ENCODE results near the gene AKNA.

AKNA gene

DNA sequence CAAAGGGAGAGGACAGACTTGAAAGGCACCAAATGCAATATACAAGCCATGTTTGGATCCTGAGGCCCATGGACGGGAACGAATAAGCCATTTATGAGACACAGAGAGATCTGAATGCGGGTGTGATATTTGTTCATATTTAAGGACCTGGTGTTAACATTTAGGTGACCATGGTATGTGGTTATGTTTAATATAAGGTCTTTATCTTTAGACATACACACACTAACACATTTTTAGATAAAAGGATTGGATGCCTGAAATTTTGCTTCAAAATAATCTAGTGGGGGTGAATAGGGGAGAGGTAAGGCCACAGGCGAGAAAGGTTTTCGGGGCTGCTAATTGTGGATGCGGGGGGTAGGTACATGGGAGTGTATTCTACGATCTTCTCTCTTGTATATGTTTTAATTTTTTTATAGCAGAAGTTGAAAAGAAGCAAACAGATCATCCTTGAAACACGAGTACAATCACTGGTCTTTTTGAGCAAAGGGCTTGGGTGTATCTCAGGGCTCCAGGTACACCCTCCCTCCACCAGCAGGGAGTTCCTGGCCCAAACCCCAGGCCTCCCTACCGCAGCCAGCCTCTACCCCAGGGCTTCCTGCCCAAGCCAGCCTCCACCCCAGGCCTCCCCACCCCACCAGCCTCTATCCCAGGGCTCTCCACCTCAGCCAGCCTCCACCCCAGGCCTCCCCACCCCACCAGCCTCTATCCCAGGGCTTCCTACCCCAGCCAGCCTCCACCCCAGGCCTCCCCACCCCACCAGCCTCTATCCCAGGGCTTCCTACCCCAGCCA is 12.2 kb downstream of the AKNA start:
- Histone ChIP-seq H3K4me3 (ENCODE audit: extremely low read depth, insufficient read depth, low read length, poor library complexity, severe bottlenecking) (no peak overlapping the region), H3K36me3 (ENCODE audit: control insufficient read depth, insufficient read depth, low read length) (peaks cover 47% of the 10 kb centered on the region), H3K4me1 (ENCODE audit: control insufficient read depth, insufficient read depth, low read length, poor library complexity, severe bottlenecking) (peaks cover 21% of the 10 kb centered on the region), H3K27ac (ENCODE audit: low read depth, low read length, severe bottlenecking) (no peak overlapping the region), H3K9me3 (ENCODE audit: control insufficient read depth, low read length) (no peaks in the 10 kb centered on the region)
- WGBS, 2 experiments (ENCODE audit: insufficient coverage in 2 of 2), result 89 to 99% methylated on average over 6 to 7 of the region's 9 CpGs

DNA sequence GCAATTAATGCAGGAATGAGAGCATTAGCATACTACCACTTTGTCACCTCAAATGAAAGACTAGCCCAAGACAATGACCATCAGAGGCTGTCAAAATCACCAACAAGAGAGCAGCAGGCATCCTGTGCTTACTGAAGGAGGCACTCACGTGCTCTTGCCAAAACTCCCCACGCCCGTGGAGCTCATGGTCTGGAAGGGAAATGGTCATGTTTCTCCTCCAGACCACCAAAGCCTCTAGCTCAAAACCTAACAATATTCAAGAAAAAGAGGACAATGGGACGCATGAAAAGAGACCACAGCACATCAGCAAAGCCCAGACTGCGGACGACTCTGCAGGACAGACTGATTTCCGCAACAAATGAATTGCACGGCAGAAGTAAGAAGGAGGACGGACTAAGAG is 12.8 kb downstream of the AKNA start:
- H3K36me3 ChIP-seq (ENCODE audit: control insufficient read depth, insufficient read depth, low read length), result peaks cover 41% of the 10 kb centered on the region
- 75 to 80% methylated on average over 7 of the region's 9 CpGs for WGBS, 2 experiments (ENCODE audit: insufficient coverage in 2 of 2)
- peaks cover 21% of the 10 kb centered on the region for H3K4me1 ChIP-seq (ENCODE audit: control insufficient read depth, insufficient read depth, low read length, poor library complexity, severe bottlenecking)
- H3K9me3 ChIP-seq (ENCODE audit: control insufficient read depth, low read length), result no peaks in the 10 kb centered on the region
- H3K4me3 ChIP-seq (ENCODE audit: extremely low read depth, insufficient read depth, low read length, poor library complexity, severe bottlenecking), result no peak overlapping the region
- H3K27ac ChIP-seq (ENCODE audit: low read depth, low read length, severe bottlenecking), result no peak overlapping the region

DNA sequence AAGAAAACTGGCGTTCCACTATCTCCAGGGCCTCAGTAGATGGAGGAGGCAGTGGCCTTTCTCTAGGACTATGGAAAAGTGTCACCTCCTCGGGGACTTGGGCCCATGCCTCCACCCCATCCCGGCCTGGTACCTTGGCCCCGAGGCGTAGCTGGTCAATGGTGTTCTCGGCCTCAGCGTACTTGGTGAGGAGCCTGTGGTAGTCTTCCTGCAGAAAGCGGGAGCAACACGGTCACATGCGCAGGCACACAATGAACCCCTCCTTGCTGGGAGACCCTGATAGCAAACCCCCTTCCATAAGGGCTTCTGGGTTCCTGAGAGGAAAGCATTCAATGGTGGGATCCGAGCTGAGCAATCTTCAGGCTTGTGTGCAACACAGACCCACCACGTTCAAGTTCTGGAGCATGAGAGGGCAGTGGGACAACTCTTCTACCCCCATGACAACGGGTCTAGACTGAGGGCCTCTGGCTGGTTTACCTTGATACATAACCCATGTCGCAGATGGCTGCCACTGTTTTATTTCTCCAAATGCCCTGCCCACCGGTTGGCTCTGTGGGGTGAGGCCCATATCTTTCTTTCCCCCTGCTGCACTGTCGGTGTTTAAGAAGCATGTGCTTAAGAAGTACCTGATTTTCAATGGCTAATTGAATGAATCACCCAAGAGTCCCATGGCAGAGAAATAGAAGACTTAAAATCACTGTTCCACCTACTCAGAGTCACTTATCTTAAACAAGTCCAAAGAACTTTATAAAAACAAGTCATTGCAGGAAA is 13.6 kb downstream of the AKNA start:
- WGBS, 2 experiments (ENCODE audit: insufficient coverage in 2 of 2), result 97 to 98% methylated on average over 14 to 16 of the region's 16 CpGs
- Histone ChIP-seq H3K9me3 (ENCODE audit: control insufficient read depth, low read length) (no peaks in the 10 kb centered on the region), H3K36me3 (ENCODE audit: control insufficient read depth, insufficient read depth, low read length) (peaks cover 34% of the 10 kb centered on the region), H3K4me3 (ENCODE audit: extremely low read depth, insufficient read depth, low read length, poor library complexity, severe bottlenecking) (no peak overlapping the region), H3K4me1 (ENCODE audit: control insufficient read depth, insufficient read depth, low read length, poor library complexity, severe bottlenecking) (peaks cover 21% of the 10 kb centered on the region), H3K27ac (ENCODE audit: low read depth, low read length, severe bottlenecking) (no peak overlapping the region)

DNA sequence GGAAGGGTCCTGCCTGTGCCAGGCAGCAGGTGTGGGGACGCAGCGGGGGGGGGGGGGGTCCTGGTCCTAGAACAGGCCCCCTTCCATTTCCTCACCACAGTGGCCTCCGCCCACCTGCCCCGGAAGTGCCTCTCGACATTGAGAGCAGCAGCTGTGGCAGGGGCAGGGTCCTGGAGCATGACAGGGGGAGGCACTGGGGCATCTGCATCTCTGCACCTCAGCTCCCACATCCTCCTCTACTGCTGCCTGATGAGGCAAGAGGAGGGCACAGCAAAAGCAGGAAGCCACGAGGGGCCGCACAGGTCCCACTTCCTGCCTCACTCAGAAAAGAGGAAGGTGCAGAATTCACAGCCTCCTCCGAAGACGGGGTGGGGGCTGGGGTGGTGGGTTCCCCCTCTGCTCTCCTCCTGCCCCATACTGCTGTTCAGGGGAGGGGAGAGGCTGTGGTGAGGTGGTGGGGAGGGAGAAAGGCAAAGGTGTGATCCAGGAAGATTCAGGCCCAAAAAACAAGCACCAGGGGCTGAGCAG is 14.8 kb downstream of the AKNA start:
- Histone ChIP-seq H3K9me3 (ENCODE audit: control insufficient read depth, low read length) (no peaks in the 10 kb centered on the region), H3K4me1 (ENCODE audit: control insufficient read depth, insufficient read depth, low read length, poor library complexity, severe bottlenecking) (peaks cover 21% of the 10 kb centered on the region), H3K27ac (ENCODE audit: low read depth, low read length, severe bottlenecking) (no peak overlapping the region), H3K36me3 (ENCODE audit: control insufficient read depth, insufficient read depth, low read length) (peaks cover 39% of the 10 kb centered on the region), H3K4me3 (ENCODE audit: extremely low read depth, insufficient read depth, low read length, poor library complexity, severe bottlenecking) (no peak overlapping the region)
- 80 to 100% methylated on average over 2 of the region's 9 CpGs for WGBS, 2 experiments (ENCODE audit: insufficient coverage in 2 of 2)

DNA sequence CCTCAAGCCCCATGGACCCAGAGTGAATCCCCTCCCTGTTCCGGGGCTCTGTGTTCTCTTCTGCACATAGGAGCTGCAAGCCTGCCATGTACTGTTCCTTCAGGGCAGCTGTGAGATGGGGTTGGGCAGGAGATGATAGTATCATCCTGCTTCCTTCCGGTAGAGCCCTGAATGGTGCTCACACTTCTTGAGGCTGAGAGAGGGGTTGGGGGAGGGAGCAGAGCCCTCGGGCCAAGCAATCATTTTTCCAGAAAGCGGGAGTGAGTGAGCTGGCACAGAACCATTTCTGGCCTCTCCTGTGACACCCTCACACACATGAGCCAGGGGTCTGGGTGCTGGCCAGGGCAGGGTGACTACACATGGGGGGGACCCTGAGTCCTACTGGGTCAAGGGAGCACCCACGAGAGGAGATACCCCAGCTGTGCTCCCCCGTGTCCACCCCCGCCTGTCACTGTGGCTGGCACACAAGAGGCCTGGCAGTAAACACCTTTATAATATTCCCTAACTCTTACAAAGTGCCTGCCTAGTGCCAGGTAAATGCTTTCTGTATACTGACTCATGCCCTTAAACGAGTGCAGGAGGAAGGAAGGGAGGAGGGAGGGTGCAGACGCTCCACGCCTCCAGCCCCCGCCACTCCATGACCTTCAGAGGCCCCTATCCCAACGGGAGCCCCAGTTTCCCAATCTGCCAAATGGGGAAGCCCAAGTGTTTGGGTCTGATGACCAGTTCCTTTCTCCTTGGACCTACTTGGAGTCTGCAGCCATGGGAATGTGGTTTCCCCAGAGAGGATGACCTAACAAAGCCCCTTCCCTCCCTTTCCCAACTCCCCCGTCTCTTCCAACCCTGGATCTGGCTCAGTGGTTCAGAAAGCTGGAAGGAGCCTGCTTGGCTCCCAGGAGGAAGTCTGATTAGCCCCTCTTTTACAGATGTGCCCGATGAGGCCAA is 15.5 kb downstream of the AKNA start:
- no peak overlapping the region for H3K27ac ChIP-seq (ENCODE audit: low read depth, low read length, severe bottlenecking)
- 67 to 75% methylated on average over 9 of the region's 14 CpGs for WGBS, 2 experiments (ENCODE audit: insufficient coverage in 2 of 2)
- H3K4me3 ChIP-seq (ENCODE audit: extremely low read depth, insufficient read depth, low read length, poor library complexity, severe bottlenecking), result no peak overlapping the region
- H3K9me3 ChIP-seq (ENCODE audit: control insufficient read depth, low read length), result no peaks in the 10 kb centered on the region
- peaks cover 39% of the 10 kb centered on the region for H3K36me3 ChIP-seq (ENCODE audit: control insufficient read depth, insufficient read depth, low read length)
- peaks cover 21% of the 10 kb centered on the region for H3K4me1 ChIP-seq (ENCODE audit: control insufficient read depth, insufficient read depth, low read length, poor library complexity, severe bottlenecking)

DNA sequence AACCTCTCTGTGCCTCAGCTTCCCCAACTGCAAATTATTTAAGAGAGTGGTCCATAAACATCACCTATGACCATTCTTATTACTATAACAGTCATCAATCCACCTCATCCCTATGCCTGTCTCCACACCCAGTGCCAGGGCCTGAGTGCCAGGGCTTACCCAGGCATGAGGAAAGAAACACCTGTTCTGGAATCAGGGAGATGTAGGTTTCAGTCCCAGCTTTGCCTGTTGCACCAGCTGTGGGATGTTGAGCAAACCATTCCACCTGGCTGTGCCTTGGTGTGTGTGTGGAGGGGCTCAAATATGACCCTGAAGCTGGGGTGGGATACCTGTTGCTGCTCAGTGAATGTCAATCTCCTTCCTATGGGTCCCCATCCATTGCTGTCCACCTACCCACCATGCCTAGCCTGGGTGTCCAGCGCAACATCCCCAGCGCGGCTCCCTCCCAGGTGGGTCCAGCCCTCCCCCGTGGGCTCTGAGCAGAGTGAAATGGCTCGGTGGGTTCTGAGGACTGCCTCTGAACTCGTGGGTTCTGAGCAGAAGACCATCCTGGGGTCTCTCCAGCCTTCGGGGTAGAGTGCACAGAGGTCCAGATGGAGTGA is 16.3 kb downstream of the AKNA start:
- 84 to 90% methylated on average over 7 of the region's 7 CpGs for WGBS, 2 experiments (ENCODE audit: insufficient coverage in 2 of 2)
- peaks cover 23% of the 10 kb centered on the region for H3K4me1 ChIP-seq (ENCODE audit: control insufficient read depth, insufficient read depth, low read length, poor library complexity, severe bottlenecking)
- no peak overlapping the region for H3K4me3 ChIP-seq (ENCODE audit: extremely low read depth, insufficient read depth, low read length, poor library complexity, severe bottlenecking)
- H3K27ac ChIP-seq (ENCODE audit: low read depth, low read length, severe bottlenecking), result no peak overlapping the region
- peaks cover 34% of the 10 kb centered on the region for H3K36me3 ChIP-seq (ENCODE audit: control insufficient read depth, insufficient read depth, low read length)
- H3K9me3 ChIP-seq (ENCODE audit: control insufficient read depth, low read length), result no peaks in the 10 kb centered on the region

DNA sequence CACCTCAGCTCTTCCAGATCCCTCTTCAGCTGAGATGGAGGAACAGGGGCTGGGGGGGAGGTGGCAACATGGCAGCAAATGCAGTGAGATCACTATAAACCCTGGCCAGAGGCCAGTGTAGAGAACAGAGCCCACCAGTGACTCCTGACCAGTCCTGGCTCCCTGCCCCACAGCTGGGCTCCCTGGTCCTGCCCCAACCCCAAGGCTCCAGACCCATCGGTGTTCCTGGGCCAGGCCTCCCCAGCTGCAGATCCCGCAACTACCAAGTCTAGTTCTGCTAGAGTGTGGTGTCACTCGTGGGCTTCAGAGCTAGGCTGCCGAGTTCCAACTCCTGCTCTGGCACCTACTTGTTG is 16.8 kb downstream of the AKNA start:
- H3K27ac ChIP-seq (ENCODE audit: low read depth, low read length, severe bottlenecking), result no peak overlapping the region
- whole genome bisulfite sequencing, 2 experiments (ENCODE audit: insufficient coverage in 2 of 2), result 62 to 74% methylated on average over 2 to 4 of the region's 4 CpGs
- peaks cover 33% of the 10 kb centered on the region for H3K36me3 ChIP-seq (ENCODE audit: control insufficient read depth, insufficient read depth, low read length)
- H3K4me3 ChIP-seq (ENCODE audit: extremely low read depth, insufficient read depth, low read length, poor library complexity, severe bottlenecking), result no peak overlapping the region
- no peaks in the 10 kb centered on the region for H3K9me3 ChIP-seq (ENCODE audit: control insufficient read depth, low read length)
- peaks cover 27% of the 10 kb centered on the region for H3K4me1 ChIP-seq (ENCODE audit: control insufficient read depth, insufficient read depth, low read length, poor library complexity, severe bottlenecking)

DNA sequence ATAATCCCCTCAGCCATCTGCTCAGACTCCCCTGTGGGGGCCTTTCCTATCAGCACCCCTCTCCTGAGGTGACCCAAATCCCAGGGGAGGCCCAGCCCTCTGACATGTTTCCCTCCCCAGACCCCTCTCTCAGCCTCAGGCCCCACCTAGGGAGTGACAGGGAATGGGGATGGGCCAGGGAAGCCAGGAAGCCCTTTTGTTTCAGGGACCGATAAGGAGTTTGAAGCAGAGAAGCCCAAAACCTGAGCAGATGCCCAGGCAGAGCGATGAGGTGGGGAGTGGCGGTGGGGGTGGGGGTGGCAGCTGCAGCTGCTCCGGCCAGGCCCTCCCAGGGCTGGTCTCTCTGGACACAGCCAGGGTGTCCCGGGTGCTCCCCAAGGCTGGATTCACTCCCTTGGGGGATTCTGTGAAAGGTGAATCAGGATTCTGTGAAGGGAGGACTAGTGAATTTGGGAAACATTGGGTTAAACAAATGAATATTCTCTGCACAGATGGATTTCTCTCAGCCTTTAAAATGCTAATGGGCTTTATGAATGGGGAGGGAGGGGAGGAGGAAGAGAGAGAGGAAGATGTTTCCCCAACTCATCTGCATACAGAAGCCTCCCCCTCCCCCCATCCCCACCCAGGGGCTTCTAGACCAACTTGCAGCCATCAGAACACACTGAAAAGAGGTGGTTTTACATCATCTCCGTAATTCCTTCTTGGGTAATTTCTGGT is 17.4 kb downstream of the AKNA start:
- H3K27ac ChIP-seq (ENCODE audit: low read depth, low read length, severe bottlenecking), result no peak overlapping the region
- H3K4me1 ChIP-seq (ENCODE audit: control insufficient read depth, insufficient read depth, low read length, poor library complexity, severe bottlenecking), result peaks cover 27% of the 10 kb centered on the region
- 21 to 36% methylated on average over 5 to 6 of the region's 6 CpGs for WGBS, 2 experiments (ENCODE audit: insufficient coverage in 2 of 2)
- no peaks in the 10 kb centered on the region for H3K9me3 ChIP-seq (ENCODE audit: control insufficient read depth, low read length)
- peaks cover 33% of the 10 kb centered on the region for H3K36me3 ChIP-seq (ENCODE audit: control insufficient read depth, insufficient read depth, low read length)
- no peak overlapping the region for H3K4me3 ChIP-seq (ENCODE audit: extremely low read depth, insufficient read depth, low read length, poor library complexity, severe bottlenecking)

DNA sequence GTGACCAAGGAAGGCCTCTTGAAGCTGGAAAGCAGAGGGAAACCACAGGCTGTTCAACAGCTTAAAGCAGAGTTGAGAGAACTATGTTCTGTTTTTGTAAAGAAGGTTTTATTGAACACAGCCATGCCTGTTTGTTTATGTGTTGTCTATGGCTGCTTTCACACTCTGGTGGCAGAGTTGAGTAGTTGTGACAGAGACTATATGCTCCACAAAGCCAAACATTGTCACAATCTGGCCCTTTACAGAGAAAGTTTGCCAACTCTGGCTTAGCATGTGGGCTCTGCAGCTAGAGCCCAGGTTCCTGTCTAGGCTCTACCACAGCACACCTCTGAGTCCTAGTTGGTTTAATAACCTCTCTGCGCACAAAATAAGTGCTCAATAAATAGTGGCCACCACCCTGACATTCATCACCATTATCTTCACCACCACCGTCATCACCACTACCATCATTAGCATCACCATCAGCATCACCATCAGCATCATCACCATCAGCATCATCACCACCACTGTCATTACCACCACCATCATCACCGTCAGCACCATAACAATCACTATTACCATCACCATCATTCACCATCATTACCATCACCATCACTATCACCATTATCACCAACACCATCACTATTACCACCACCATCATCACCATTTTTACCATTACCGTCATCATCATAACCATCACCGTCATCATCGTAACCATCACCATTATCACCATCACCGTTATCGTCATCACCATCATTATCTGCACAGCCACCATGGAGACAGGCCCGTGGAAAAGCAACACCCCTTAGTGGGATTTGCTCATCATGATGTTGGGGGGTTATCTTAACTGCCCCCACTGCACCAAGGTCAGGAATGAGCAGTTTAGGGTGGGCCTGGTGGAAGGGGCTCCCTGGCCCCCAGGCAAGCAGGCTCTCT is 18.3 kb downstream of the AKNA start:
- WGBS, 2 experiments (ENCODE audit: insufficient coverage in 2 of 2), result 89 to 96% methylated on average over 3 to 5 of the region's 9 CpGs
- H3K4me3 ChIP-seq (ENCODE audit: extremely low read depth, insufficient read depth, low read length, poor library complexity, severe bottlenecking), result no peak overlapping the region
- no peak overlapping the region for H3K27ac ChIP-seq (ENCODE audit: low read depth, low read length, severe bottlenecking)
- H3K4me1 ChIP-seq (ENCODE audit: control insufficient read depth, insufficient read depth, low read length, poor library complexity, severe bottlenecking), result peaks cover 27% of the 10 kb centered on the region
- H3K9me3 ChIP-seq (ENCODE audit: control insufficient read depth, low read length), result no peaks in the 10 kb centered on the region
- H3K36me3 ChIP-seq (ENCODE audit: control insufficient read depth, insufficient read depth, low read length), result peaks cover 40% of the 10 kb centered on the region

Measured in mesodermal cell (in vitro differentiated cells).